ENCODE measurements around the gene TRIM63. TPM values are rescaled to one million over a fixed set of nuclear protein-coding genes. Genes with fewer than 3 reads are reported as not detected.

Gene TRIM63
- total and polyA plus RNA-seq, 2 of the 8 experiments (the other 6 are each of a cell fraction or from before 2014, with no cell fraction given) = not detected

GRCh38 chr1:26044971-26045721, 22.3 kb downstream of the TRIM63 start:
- Histone ChIP-seq H4K8ac (ENCODE audit: extremely low read depth, insufficient read depth, low read length) (no peak overlapping the region), H3K27ac (ENCODE audit: low read depth, low read length) (no peak overlapping the region), H3K18ac (ENCODE audit: extremely low read depth, low read length) (no peak overlapping the region; the same call in 1 of the 2 replicates), H4K91ac (replicated peaks; ENCODE audit: insufficient read length, low read length) (no peak overlapping the region), H4K5ac (ENCODE audit: insufficient read length, low read depth, low read length) (no peak overlapping the region), H3K14ac (ENCODE audit: insufficient read length) (no peak overlapping the region), H3K4me1 (replicated peaks in 1 of 4; ENCODE audit: control insufficient read depth in 3 of 4, insufficient read depth in 4 of 4, low read length in 3 of 4) (peaks cover 0 to 8% (median 5%) of the 10 kb centered on the region in 4 experiments; a peak in 3 of 7 replicates), H3K36me3 (ENCODE audit: control insufficient read depth in 2 of 4, insufficient read depth in 4 of 4, low read length in 3 of 4) (no peaks in the 10 kb centered on the region; a peak in 1 of 8 replicates), H3K27me3 (replicated peaks in 1 of 4; ENCODE audit: control insufficient read depth in 3 of 4, extremely low read depth in 1 of 4, insufficient read depth in 3 of 4, low read length in 3 of 4) (peaks cover 31 to 74% (median 60%) of the 10 kb centered on the region in 4 experiments), H2BK12ac (ENCODE audit: low read depth, low read length) (no peak overlapping the region; the same call in 1 of the 2 replicates), H3K23me2 (ENCODE audit: low read depth, low read length) (peaks cover 10% of the 10 kb centered on the region; the same call in 1 of the 2 replicates), H2BK120ac (replicated peaks; ENCODE audit: low read depth, low read length) (no peak overlapping the region), H4K20me1 (replicated peaks in 1 of 2; ENCODE audit: control insufficient read depth in 1 of 2, insufficient read depth in 2 of 2, low read length in 2 of 2) (peaks cover 2% of the 10 kb centered on the region in 2 experiments), H2BK20ac (ENCODE audit: low read length) (no peak overlapping the region), H2AFZ (ENCODE audit: low read length) (peak overlapping the region; percentile 36; the same call in 1 of the 2 replicates), H3K4ac (replicated peaks; ENCODE audit: insufficient read length, low read depth, low read length) (no peak overlapping the region), H3K9ac (replicated peaks in 1 of 4; ENCODE audit: extremely low read depth in 1 of 4, low read depth in 3 of 4, low read length in 3 of 4) (no peak overlapping the region), H2BK5ac (ENCODE audit: low read depth, low read length) (no peak overlapping the region), H2BK15ac (ENCODE audit: low read length) (peak overlapping the region; percentile 18; the same call in 1 of the 2 replicates), H3K4me2 (ENCODE audit: insufficient read depth in 1 of 2, low read depth in 2 of 2, low read length in 2 of 2) (peak overlapping the region; percentile 52 to 72), H2AK5ac (ENCODE audit: low read depth, low read length) (no peak overlapping the region), H3K79me2 (ENCODE audit: control insufficient read depth in 1 of 2, insufficient read depth in 2 of 2, low read length in 2 of 2) (no peaks in the 10 kb centered on the region), H3K23ac (ENCODE audit: insufficient read length) (no peak overlapping the region), H3K4me3 (ENCODE audit: extremely low read depth in 1 of 4, insufficient read depth in 2 of 4, low read depth in 3 of 4, low read length in 4 of 4) (peak overlapping the region; percentile 4 to 67 (median 25); a peak in 7 of 8 replicates), H3K79me1 (ENCODE audit: low read depth, low read length) (no peaks in the 10 kb centered on the region), H3K9me3 (ENCODE audit: insufficient read depth in 2 of 2, low read depth in 1 of 2, low read length in 1 of 2) (no peaks in the 10 kb centered on the region), H3K56ac (replicated peaks; ENCODE audit: insufficient read length, low read depth, low read length) (no peak overlapping the region)
- ChIA-PET POLR2A (ENCODE audit: partially characterized antibody) (interaction anchor here (1.2 to 3.1 kb wide), 4 partner anchors 9 to 39 kb away, joined by 3 to 11 read pairs (median 6); no protein-coding TSS in a partner anchor), CTCF (ENCODE audit: partially characterized antibody) (interaction anchor here (0.6 to 5.6 kb wide), 8 partner anchors 10 to 149 kb away, joined by 3 to 44 read pairs (median 5); no protein-coding TSS in a partner anchor)
- WGBS, 2 experiments (ENCODE audit: extremely low coverage in 1 of 2, insufficient coverage in 1 of 2, insufficient read length in 1 of 2, insufficient replicate concordance in 2 of 2, low coverage in 1 of 2, low lambda C conversion rate in 2 of 2, missing lambda C conversion rate in 1 of 2) = 56% methylated on average over 19 of the region's 29 CpGs; no CpG with 5 or more reads in 1 of the 2 experiments
- FAIRE-seq = no peak
- peak in 1 of 2 experiments; percentile 72 for DNase-seq (ENCODE audit: low read depth in 1 of 2, low spot score in 2 of 2)
- peak; percentile 22 for TF ChIP-seq RNF2 (IDR thresholded peaks at IDR 0.05; ENCODE audit: borderline replicate concordance, low read depth, low read length, missing control alignments, poor library complexity, severe bottlenecking)

Measured in H1 (cell line).